Gastroesophageal sphincter (tissue), 4 donors: ENCODE results near the gene SGMS1. TPM values are rescaled to one million over a fixed set of nuclear protein-coding genes. Genes with fewer than 3 reads are reported as not detected.
"Not testable (repeated sequence)": the region's sequence is repeated elsewhere in the genome, so short reads cannot be mapped to it uniquely, and the experiment has no call there.

ENCODE experiments used
- ATAC-seq: fragments of 150-250 bp; one replicate; pipeline ENCODE4 v1.9.1; 2016; ENCODE audit warnings: mild to moderate bottlenecking, moderate library complexity
- H3K27ac ChIP-seq, 4 donors: fragments of 200-600 bp; sonication (generic) in 3 of 4; 1 replicate in 3 of 4; 2 replicates in 1 of 4; pipeline ENCODE4 v1.5.1; 2016 to 2019
- H3K27me3 ChIP-seq: fragments of 200-600 bp; sonication (generic); one replicate; pipeline ENCODE4 v1.5.1; 2019
- H3K36me3 ChIP-seq, 2 donors: fragments of 200-600 bp; sonication (generic); one replicate each; pipeline ENCODE4 v1.5.1; 2019; ENCODE audit warnings: control low read depth in 1 of 2
- H3K4me1 ChIP-seq, 3 donors: fragments of 200-600 bp; sonication (generic); 1 replicate in 2 of 3; 2 replicates in 1 of 3; pipeline ENCODE4 v1.5.1; 2016 to 2019; ENCODE audit warnings: control low read depth in 2 of 3
- H3K4me3 ChIP-seq, 2 donors: fragments of 200-600 bp; sonication (generic); one replicate each; pipeline ENCODE4 v1.5.1; 2019; ENCODE audit warnings: mild to moderate bottlenecking in 1 of 2, moderate library complexity in 1 of 2
- H3K9me3 ChIP-seq, 3 donors: fragments of 200-600 bp; sonication (generic); one replicate each; pipeline ENCODE4 v1.5.1; 2017 to 2019; ENCODE audit warnings: control low read depth in 2 of 3
- EP300 ChIP-seq: sonication (generic); formaldehyde crosslinking; IDR thresholded peaks from one replicate; pipeline ENCODE4 v1.6.1; 2017; ENCODE audit warnings: antibody characterized with exemption, mild to moderate bottlenecking
- POLR2A ChIP-seq, 2 donors: fragments of 450-650 bp; IDR thresholded peaks; one replicate each; pipeline ENCODE4 v1.6.1; 2017; ENCODE audit warnings: antibody characterized with exemption in 2 of 2, mild to moderate bottlenecking in 2 of 2, moderate library complexity in 1 of 2
- POLR2AphosphoS5 ChIP-seq: sonication (generic); formaldehyde crosslinking; IDR thresholded peaks from one replicate; pipeline ENCODE4 v1.6.1; 2017; ENCODE audit warnings: antibody characterized with exemption
- WGBS, 2 donors: methylation state at CpG; one replicate each; pipeline ENCODE4 v1.1.5; 2018; ENCODE audit warnings: low coverage in 1 of 2; 5-methylcytosine and 5-hydroxymethylcytosine counted together
- total RNA-seq, 4 donors: library from RNA; depleted of rRNA; stranded (reverse); fragments of >200 nt; gene quantifications; one replicate each; pipeline ENCODE4 v1.1.0, GENCODE V29; 2016
- TF ChIP-seq, protein P1 (sequence below), 4 experiments: fragments of 200-600 bp in 2 of 4; fragments of 450-650 bp in 2 of 4; sonication (generic) in 1 of 4; IDR thresholded peaks; one replicate each; pipeline ENCODE4 v1.5.1; 2017 to 2019; ENCODE audit warnings: antibody characterized with exemption in 4 of 4, mild to moderate bottlenecking in 2 of 4, moderate library complexity in 2 of 4

Gene SGMS1
- total RNA-seq, 4 donors from 2014 or later, result 57.7 to 116 (median 66.1) TPM

DNA sequence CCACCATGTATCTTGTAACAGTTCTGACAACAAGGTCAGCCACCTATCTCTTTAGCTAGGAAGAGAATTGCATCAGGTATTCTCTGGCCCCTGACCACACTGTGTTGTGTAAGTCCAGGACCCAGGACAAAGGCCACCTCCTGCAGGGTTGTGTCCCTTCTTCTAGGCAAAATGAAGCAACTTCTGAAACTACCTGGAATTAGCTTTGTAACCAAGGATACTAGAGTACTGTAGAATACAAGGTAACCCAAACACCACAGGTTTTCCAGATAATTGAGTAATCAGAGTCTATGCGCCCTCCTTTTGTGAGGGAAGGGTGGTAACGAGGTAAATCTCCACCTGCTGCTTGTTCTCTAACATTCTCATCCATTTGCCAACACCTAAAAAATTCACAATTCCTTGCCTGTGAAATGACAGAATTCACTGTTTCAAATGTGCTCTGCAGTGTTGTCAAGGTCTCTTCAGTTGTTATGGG, 51.7 kb downstream of the SGMS1 start:
- ATAC-seq, result no peak
- 100% methylated on average over 2 of the region's 2 CpGs; no CpG with 5 or more reads in 1 of the 2 donors for WGBS, 2 donors
- no peak for TF ChIP-seq EP300
- no peaks in the 10 kb centered on the region for H3K36me3 ChIP-seq
- H3K4me3 ChIP-seq, result no peak overlapping the region
- no peaks in the 10 kb centered on the region for H3K9me3 ChIP-seq
- no peak overlapping the region for H3K27ac ChIP-seq
- peaks cover 0 to 26% (median 8%) of the 10 kb centered on the region in 3 donors for H3K4me1 ChIP-seq
- H3K27me3 ChIP-seq, result no peaks in the 10 kb centered on the region

DNA sequence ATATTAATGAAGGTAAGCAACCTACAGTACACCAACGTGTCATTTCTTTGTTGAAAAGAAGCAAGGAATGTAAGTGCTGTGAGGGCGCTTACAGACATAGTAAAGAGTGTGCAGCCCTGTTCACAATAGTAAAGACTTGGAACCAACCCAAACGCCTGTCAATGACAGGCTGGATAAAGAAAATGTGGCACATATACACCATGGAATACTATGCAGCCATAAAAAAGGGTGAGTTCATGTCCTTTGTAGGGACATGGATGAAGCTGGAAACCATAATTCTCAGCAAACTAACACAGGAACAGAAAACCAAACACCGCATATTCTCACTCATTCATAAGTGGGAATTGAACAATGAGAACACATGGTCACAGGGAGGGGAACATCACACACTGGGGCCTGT, 55.0 kb downstream of the SGMS1 start:
- ATAC-seq, H3K36me3 ChIP-seq, H3K27ac ChIP-seq, H3K9me3 ChIP-seq, H3K4me3 ChIP-seq, H3K27me3 ChIP-seq: not testable (repeated sequence)
- WGBS, 2 donors, result 97% methylated on average over 3 to 4 of the region's 4 CpGs
- H3K4me1 ChIP-seq, result peaks cover 0 to 13% (median 0%) of the 10 kb centered on the region in 3 donors

DNA sequence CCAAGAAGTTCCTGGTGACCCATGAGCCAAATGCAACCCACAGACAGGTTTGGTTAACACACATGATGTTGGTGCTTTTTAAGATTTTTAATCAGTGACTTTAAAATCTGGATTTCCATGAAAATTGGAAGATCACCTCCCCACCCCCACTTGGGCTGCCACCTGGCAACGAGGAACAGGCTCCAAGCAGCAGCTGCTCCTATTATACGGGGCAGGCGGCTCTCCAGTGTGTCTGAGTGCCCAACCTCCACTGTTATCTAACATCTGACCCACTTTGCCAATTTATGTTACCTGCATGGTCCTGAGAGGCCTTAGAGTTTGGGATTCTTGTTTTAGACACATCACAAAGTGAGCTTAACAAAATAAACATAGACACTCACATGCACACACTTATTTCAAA, 56.4 kb downstream of the SGMS1 start:
- no peaks in the 10 kb centered on the region for H3K9me3 ChIP-seq
- ATAC-seq, result no peak
- H3K27ac ChIP-seq, result no peak overlapping the region
- H3K4me3 ChIP-seq, result no peak overlapping the region
- H3K36me3 ChIP-seq, result no peaks in the 10 kb centered on the region
- no peak for TF ChIP-seq EP300
- TF ChIP-seq, protein P1, sequence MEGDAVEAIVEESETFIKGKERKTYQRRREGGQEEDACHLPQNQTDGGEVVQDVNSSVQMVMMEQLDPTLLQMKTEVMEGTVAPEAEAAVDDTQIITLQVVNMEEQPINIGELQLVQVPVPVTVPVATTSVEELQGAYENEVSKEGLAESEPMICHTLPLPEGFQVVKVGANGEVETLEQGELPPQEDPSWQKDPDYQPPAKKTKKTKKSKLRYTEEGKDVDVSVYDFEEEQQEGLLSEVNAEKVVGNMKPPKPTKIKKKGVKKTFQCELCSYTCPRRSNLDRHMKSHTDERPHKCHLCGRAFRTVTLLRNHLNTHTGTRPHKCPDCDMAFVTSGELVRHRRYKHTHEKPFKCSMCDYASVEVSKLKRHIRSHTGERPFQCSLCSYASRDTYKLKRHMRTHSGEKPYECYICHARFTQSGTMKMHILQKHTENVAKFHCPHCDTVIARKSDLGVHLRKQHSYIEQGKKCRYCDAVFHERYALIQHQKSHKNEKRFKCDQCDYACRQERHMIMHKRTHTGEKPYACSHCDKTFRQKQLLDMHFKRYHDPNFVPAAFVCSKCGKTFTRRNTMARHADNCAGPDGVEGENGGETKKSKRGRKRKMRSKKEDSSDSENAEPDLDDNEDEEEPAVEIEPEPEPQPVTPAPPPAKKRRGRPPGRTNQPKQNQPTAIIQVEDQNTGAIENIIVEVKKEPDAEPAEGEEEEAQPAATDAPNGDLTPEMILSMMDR (IDR thresholded peaks at IDR 0.05), result no peak
- TF ChIP-seq POLR2AphosphoS5, result no peak
- peaks cover 0 to 6% (median 0%) of the 10 kb centered on the region in 3 donors for H3K4me1 ChIP-seq
- H3K27me3 ChIP-seq, result no peaks in the 10 kb centered on the region
- 85% methylated on average over 3 of the region's 3 CpGs; no CpG with 5 or more reads in 1 of the 2 donors for WGBS, 2 donors

DNA sequence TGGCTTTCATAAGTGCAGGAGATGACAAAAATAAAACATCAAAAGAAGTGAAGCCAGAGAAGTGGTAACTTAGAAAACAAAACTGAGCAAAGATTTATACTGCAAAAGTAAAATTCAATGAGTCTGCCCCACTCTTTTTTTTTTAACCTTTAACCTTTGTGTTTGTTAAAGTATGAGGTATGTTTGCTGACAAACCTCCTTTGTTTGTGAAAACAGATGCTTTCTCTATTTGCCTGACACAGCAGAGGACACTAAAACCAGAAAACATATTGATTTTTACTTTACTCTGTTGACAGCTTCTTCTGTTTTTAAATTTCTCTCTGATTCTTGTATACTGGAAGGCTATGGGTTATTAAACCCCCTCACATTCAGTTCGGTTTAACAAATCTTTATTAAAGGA, 57.6 kb downstream of the SGMS1 start:
- H3K27ac ChIP-seq, result no peak overlapping the region
- no peak overlapping the region for H3K4me3 ChIP-seq
- H3K4me1 ChIP-seq, result peaks cover 0 to 13% (median 7%) of the 10 kb centered on the region in 3 donors
- ATAC-seq, result no peak
- WGBS, 2 donors, result 0 to 33% methylated on average over 1 of the region's 1 CpG
- H3K9me3 ChIP-seq, result no peaks in the 10 kb centered on the region
- no peaks in the 10 kb centered on the region for H3K27me3 ChIP-seq
- H3K36me3 ChIP-seq, result no peaks in the 10 kb centered on the region
- TF ChIP-seq POLR2A (IDR thresholded peaks at IDR 0.05) (no peak), EP300 (no peak), POLR2AphosphoS5 (no peak)
- TF ChIP-seq, protein P1 (IDR thresholded peaks at IDR 0.05), result no peak

DNA sequence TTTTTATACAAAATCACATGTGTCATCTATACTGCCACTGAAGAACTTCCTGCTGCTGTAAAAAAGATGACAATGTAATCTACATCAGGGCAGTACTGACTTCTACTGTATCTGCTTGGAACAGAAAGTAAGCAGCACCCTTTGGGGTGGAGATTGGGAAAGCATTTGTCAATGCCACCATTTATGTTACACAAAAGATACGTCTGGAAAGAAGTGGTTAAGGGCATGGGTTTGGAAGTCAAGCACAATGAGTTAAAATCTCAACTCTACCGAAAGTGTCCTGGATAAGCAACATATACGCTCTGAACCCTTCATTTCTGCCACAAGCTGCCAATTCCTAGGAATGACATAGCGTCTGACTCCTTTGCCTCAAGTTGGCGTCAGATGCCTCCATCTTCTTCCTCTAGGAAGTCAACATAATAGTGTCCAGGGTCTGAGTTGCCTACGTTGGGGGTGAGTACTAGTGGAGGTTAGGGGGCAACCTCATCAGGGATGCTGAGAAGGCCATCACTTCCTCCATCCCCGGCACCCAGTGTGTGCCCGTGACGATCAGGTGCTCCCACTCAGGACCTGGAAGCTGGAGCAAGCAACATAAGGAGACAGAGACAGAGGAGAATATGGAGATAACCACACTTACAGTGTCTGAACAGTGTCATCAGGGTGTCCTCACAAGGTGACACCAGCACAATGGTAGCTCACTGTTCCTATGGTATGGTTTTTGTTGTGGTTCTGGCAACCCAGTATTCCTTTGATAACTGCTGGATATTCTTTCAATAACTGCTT, 58.3 kb downstream of the SGMS1 start:
- 83 to 92% methylated on average over 4 to 6 of the region's 9 CpGs for WGBS, 2 donors
- Histone ChIP-seq H3K4me3 (no peak overlapping the region), H3K27ac (no peak overlapping the region), H3K36me3 (no peaks in the 10 kb centered on the region), H3K27me3 (no peaks in the 10 kb centered on the region), H3K9me3 (no peaks in the 10 kb centered on the region), H3K4me1 (peaks cover 5 to 19% (median 11%) of the 10 kb centered on the region in 3 donors)
- no peak for ATAC-seq
- TF ChIP-seq EP300 (no peak), POLR2AphosphoS5 (no peak), POLR2A (IDR thresholded peaks at IDR 0.05) (no peak)
- TF ChIP-seq, protein P1 (IDR thresholded peaks at IDR 0.05), result no peak

DNA sequence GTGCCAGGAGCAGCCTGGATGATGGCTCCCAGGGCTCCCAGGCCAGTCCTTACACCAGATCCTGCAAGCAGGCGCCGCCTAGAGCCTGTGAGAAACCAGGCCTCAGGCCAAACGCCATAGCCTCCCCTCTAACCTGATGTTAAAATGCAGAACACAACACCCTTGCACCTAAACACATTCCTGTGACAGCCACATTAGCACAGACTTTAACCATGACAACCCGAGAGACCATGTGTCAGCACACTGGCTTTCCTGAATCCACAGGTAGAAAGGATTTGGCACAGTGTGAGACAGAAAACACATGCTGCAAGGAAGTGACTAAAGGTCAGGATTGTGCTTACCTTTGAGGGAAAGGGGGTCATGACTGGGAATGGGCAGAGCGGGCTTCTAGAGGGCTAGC, 59.9 kb downstream of the SGMS1 start:
- H3K27ac ChIP-seq, result no peak overlapping the region
- H3K4me1 ChIP-seq, result peaks cover 5 to 28% (median 12%) of the 10 kb centered on the region in 3 donors
- H3K9me3 ChIP-seq, result no peaks in the 10 kb centered on the region
- H3K36me3 ChIP-seq, result no peaks in the 10 kb centered on the region
- H3K27me3 ChIP-seq, result no peaks in the 10 kb centered on the region
- ATAC-seq, result no peak
- WGBS, 2 donors, result 80% methylated on average over 1 to 2 of the region's 5 CpGs
- TF ChIP-seq EP300 (no peak), POLR2AphosphoS5 (no peak), POLR2A (IDR thresholded peaks at IDR 0.05) (no peak)
- TF ChIP-seq, protein P1 (IDR thresholded peaks at IDR 0.05), result no peak
- no peak overlapping the region for H3K4me3 ChIP-seq
